Thoracic aorta (tissue), 2 donors: Measurements from ENCODE around the gene TNRC6C. TPM values are rescaled to one million over a fixed set of nuclear protein-coding genes. Genes with fewer than 3 reads are reported as not detected.

ENCODE experiments used
- ATAC-seq: fragments of 150-250 bp; one replicate; pipeline ENCODE4 v1.8.0; 2017; ENCODE audit warnings: low read depth; ENCODE audit not compliant: insufficient number of reproducible peaks, low FRiP score
- DNase-seq: peaks from one replicate; pipeline ENCODE4 v3.0.0-alpha.2; 2020; ENCODE audit warnings: low spot score
- H3K27ac ChIP-seq, 2 donors: fragments of 200-600 bp; sonication (generic); 1 replicate in 1 of 2; 2 replicates in 1 of 2; pipeline ENCODE4 v1.5.1; 2016; ENCODE audit warnings: mild to moderate bottlenecking in 2 of 2, moderate library complexity in 2 of 2
- H3K27me3 ChIP-seq: fragments of 200-600 bp; sonication (generic); replicated peaks from 2 replicates; pipeline ENCODE4 v1.6.0; 2016; ENCODE audit warnings: mild to moderate bottlenecking; ENCODE audit not compliant: insufficient read depth
- H3K36me3 ChIP-seq: fragments of 200-600 bp; sonication (generic); one replicate; pipeline ENCODE4 v1.5.1; 2016
- H3K4me1 ChIP-seq, 2 donors: fragments of 200-600 bp; sonication (generic); 1 replicate in 1 of 2; 2 replicates in 1 of 2; pipeline versions ENCODE4 v1.5.1 to v1.6.0; 2016; ENCODE audit warnings: low read depth in 2 of 2, mild to moderate bottlenecking in 1 of 2; ENCODE audit not compliant: control insufficient read depth in 1 of 2
- H3K4me3 ChIP-seq: fragments of 200-600 bp; sonication (generic); 2 replicates; pipeline ENCODE4 v1.5.1; 2016; ENCODE audit warnings: mild to moderate bottlenecking
- H3K9me3 ChIP-seq: fragments of 200-600 bp; sonication (generic); 2 replicates; pipeline ENCODE4 v1.5.1; 2016
- total RNA-seq, 2 donors: library from RNA; depleted of rRNA; stranded (reverse); fragments of >200 nt; gene quantifications; one replicate each; pipeline versions ENCODE4 v1.1.0 to v1.2.3, GENCODE V29; 2016
- TF ChIP-seq, protein P1 (sequence below): fragments of 200-600 bp; sonication (generic); IDR thresholded peaks from one replicate; pipeline ENCODE4 v1.5.1; 2019; ENCODE audit warnings: antibody characterized with exemption

The TNRC6C gene
- total RNA-seq, 2 donors from 2014 or later: 27.8 to 41.1 TPM

DNA sequence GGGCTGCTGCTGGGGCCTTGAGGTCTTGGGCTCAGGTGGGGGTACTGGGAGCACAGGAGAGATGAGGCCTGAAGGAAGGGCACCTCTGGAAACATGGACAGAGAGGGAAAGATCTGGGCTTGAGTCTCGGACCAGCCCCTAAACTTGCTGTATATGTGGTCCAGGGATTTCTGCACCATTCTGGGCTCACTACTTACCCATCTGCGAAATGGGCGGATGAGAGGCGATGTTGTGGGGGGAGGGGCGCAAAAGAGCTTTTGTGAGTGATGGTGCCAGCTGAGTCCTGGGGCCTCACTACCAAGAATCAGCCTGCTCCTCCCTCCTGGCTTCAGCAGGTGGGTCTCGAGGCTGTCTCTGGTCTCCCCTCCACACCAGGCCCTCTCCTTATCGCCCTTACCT, 188.0 kb downstream of the TNRC6C start:
- H3K9me3 ChIP-seq: no peaks in the 10 kb centered on the region
- DNase-seq (no peak), ATAC-seq (no peak)
- H3K4me3 ChIP-seq: no peak overlapping the region
- no peak overlapping the region for H3K27ac ChIP-seq
- no peaks in the 10 kb centered on the region for H3K27me3 ChIP-seq
- H3K36me3 ChIP-seq: no peaks in the 10 kb centered on the region
- peaks cover 15 to 19% of the 10 kb centered on the region in 2 donors for H3K4me1 ChIP-seq
- TF ChIP-seq, protein P1, sequence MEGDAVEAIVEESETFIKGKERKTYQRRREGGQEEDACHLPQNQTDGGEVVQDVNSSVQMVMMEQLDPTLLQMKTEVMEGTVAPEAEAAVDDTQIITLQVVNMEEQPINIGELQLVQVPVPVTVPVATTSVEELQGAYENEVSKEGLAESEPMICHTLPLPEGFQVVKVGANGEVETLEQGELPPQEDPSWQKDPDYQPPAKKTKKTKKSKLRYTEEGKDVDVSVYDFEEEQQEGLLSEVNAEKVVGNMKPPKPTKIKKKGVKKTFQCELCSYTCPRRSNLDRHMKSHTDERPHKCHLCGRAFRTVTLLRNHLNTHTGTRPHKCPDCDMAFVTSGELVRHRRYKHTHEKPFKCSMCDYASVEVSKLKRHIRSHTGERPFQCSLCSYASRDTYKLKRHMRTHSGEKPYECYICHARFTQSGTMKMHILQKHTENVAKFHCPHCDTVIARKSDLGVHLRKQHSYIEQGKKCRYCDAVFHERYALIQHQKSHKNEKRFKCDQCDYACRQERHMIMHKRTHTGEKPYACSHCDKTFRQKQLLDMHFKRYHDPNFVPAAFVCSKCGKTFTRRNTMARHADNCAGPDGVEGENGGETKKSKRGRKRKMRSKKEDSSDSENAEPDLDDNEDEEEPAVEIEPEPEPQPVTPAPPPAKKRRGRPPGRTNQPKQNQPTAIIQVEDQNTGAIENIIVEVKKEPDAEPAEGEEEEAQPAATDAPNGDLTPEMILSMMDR: no peak

DNA sequence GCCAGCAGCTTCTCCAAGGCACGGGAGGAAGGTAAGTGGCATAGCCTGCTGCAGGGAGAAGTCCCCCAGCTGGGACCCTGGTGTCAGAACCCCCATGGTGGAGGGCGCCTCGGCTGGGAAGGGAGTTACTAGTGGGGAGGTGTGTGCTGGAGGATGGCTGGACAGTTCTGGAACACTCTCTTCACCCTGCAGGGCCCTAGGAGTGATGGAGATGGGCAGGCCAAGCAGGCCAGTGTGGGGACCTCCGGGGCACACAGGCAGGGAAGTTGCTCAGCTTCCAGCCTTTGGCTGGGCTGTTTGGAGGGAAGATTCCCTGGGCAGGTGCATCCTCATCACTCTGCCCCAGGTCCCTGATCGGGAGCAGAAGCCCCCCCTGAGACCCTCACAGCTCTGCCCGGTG, 188.4 kb downstream of the TNRC6C start:
- ATAC-seq: no peak
- H3K27ac ChIP-seq: no peak overlapping the region
- H3K36me3 ChIP-seq: no peaks in the 10 kb centered on the region
- H3K27me3 ChIP-seq: no peaks in the 10 kb centered on the region
- H3K4me1 ChIP-seq: peaks cover 15 to 19% of the 10 kb centered on the region in 2 donors
- H3K9me3 ChIP-seq: no peaks in the 10 kb centered on the region
- no peak for DNase-seq
- TF ChIP-seq, protein P1: no peak
- H3K4me3 ChIP-seq: no peak overlapping the region

DNA sequence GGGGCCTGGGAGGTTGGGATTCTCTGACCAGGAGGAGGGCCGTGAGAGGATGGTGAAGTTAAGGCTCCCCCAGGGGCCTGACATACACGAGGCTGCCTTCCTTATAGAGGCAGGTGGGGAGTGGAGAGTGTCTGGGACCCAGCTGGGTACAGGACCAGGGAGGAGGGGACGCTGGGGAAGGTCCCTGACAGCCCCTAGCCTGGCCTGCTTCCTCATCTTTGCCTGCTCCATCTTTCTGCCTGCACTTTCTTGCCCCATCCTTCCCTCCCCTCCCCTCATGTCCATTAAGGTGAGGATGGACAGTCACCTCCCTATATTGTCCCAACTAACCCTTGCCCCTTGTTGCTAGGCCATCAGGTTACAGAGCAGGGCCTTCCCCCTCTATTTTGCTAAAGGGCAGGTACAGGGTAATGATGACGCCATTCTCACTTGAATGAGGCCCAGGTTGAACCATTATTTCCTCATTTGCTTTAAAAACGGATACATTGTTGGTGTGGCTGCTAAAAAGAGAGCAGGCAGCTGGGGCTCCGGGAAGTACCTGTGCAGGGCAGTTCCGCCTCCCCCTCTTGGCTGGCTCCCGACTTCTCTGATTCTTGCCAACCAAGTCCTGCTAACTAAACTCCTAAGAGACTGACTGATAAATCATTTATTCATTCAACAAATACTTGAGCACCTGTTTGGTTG, 189.0 kb downstream of the TNRC6C start:
- TF ChIP-seq, protein P1: no peak
- Histone ChIP-seq H3K27me3 (no peaks in the 10 kb centered on the region), H3K4me1 (peaks cover 15 to 19% of the 10 kb centered on the region in 2 donors), H3K36me3 (no peaks in the 10 kb centered on the region), H3K9me3 (no peaks in the 10 kb centered on the region), H3K4me3 (no peak overlapping the region), H3K27ac (no peak overlapping the region)
- no peak for DNase-seq
- ATAC-seq: no peak

DNA sequence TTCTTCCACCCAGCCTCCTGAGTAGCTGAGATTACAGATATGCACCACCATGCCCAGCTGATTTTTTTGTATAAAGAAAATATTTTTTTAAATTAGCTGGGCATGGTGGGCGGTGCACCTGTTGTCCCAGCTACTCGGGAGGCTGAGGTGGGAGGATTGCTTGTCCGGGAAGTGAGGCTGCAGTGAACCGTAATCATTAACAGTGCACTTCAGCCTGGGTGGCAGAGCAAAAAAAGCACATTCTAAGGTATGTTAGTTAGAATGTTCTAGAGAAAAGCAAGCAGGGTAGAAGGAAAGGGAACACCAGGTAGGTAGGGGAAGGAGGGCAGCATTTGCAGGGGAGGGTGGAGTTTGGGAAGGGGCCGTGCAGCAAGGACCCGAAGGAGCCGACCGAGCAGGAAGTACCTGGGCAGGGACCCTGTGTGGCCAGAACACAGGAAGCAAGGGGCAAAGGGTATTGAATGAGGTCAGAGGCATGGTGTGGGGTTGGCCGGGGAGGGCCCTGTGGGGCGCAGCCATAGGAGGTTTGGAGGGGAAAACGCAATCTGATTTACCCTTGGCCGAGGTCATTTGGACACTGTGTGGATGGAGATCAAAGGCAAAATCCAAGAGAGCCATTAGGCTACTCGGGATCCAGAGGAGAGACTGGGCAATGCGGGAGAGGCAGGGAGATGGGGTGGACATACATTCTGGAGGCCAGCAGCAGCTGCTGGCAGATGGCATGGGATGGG, 189.9 kb downstream of the TNRC6C start:
- TF ChIP-seq, protein P1: no peak
- H3K27ac ChIP-seq: no peak overlapping the region
- no peak for ATAC-seq

DNA sequence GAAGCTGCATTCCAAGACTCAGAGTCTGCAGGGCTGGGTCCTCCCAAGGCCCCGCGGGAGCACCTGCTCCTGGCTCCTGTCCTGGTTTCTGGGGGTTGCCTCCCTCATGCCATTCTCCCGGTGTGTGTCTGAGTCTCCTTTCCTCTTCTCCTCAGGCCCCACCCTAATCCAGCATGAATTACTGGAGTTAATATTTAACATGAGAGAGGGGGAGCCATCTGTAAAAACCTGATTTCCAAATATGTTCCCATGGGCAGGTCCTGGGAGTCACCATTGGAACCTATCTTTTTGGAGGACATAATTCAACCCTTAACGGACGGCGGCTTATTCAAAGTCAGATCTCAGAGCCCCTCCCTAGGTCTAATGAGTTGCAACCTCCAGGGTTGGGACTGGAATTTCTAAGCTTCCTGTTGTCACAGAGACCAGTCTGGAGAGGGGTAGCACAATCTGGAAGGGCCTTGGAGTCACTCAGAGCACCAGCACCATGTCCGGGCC, 193.1 kb downstream of the TNRC6C start:
- ATAC-seq (no peak), DNase-seq (no peak)
- Histone ChIP-seq H3K4me3 (no peak overlapping the region), H3K9me3 (no peaks in the 10 kb centered on the region), H3K4me1 (no peaks in the 10 kb centered on the region), H3K27me3 (no peaks in the 10 kb centered on the region), H3K27ac (no peak overlapping the region), H3K36me3 (no peaks in the 10 kb centered on the region)
- TF ChIP-seq, protein P1: no peak

More for the DNA sequence above, 189.9 kb downstream of the TNRC6C start:
- peaks cover 15 to 19% of the 10 kb centered on the region in 2 donors for H3K4me1 ChIP-seq
- H3K27me3 ChIP-seq: no peaks in the 10 kb centered on the region
- DNase-seq: no peak
- H3K4me3 ChIP-seq: no peak overlapping the region
- no peaks in the 10 kb centered on the region for H3K9me3 ChIP-seq
- H3K36me3 ChIP-seq: no peaks in the 10 kb centered on the region
